ENCODE measurements around the gene ANAPC16.
"Not testable (repeated sequence)": the region's sequence is repeated elsewhere in the genome, so short reads cannot be mapped to it uniquely, and the experiment has no call there.

The ANAPC16 gene

GRCh38 chr10:72243822-72244437 lies 28.1 kb downstream of the ANAPC16 start:
- no peak for DNase-seq (ENCODE audit: low spot score)

GRCh38 chr10:72244573-72245038 lies 28.8 kb downstream of the ANAPC16 start:
- no peak for DNase-seq (ENCODE audit: low spot score)

DNA sequence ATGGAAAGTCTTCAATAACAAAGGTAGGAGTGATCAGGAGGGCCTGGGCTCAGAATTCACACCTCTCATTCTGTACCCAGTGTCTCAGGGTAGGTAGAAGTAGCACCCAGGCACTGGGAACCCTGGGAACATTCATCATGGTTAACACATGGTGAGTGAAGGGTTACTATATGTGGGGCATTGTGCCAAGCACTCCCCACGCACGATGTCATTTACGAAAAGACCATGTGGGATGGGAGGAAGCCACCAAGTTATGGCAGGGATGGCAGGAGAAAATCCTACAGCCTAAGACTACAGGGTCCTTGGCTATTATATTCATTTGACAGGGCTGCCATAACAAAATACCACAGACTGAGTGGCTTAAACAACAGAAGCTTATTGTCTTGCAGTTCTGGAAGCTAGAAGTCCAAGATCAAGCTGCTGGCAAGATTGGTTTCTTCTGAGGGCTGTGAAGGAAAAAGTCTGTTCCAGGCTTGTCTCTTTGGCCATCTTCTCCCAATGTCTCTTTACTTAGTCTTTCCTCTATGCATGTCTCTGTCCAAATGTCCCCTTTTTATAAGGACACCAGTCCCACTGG lies 30.2 kb downstream of the ANAPC16 start:
- DNase-seq (ENCODE audit: low spot score): no peak

- peak; percentile 81 for DNase-seq (ENCODE audit: low spot score)
Observed at GRCh38 chr10:72248468-72249151, 32.8 kb downstream of the ANAPC16 start.

GRCh38 chr10:72249176-72249862 lies 33.5 kb downstream of the ANAPC16 start:
- not testable (repeated sequence) for DNase-seq (ENCODE audit: low spot score)

DNA sequence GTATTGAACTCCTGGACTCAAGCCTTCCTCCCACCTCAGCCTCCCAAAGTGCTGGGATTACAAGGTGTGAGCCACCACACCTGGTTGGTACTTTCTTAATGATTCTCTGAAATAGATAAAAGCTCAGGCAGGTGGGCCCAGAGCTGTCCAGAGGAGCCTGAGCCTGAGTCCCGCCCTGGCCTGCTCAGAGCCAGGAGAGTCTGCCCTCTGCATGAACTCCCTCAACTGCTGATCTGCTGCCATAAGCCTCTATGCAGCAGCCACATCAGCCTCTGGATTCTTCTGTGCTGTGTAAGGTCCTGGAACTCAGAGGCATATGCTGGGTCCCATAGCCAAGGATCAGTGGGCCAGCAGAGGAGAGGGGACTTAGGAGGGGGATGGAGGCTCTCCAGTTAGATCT lies 34.9 kb downstream of the ANAPC16 start:
- peak; percentile 84 for DNase-seq (ENCODE audit: low spot score)

DNA sequence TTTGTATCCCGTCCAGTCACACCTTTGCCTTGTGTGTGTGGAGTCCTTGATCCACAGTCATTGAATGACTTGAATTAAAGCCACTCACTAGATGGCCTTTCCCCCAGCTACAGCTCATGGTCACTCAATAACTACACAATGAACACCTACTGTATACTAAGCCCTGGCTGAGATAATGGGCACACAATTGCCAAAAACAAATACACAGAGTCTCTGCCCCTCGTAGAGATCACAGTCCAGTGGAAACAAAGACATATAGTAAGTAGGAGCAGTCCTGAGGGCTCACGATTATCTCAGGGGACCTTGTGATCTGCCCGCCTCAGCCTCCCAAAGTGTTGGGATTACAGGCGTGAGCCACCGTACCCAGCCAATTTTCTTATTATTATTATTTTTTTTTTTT lies 35.8 kb downstream of the ANAPC16 start:
- no peak for DNase-seq (ENCODE audit: low spot score)

GRCh38 chr10:72252972-72253371 lies 37.2 kb downstream of the ANAPC16 start:
- DNase-seq (ENCODE audit: low spot score): no peak

DNA sequence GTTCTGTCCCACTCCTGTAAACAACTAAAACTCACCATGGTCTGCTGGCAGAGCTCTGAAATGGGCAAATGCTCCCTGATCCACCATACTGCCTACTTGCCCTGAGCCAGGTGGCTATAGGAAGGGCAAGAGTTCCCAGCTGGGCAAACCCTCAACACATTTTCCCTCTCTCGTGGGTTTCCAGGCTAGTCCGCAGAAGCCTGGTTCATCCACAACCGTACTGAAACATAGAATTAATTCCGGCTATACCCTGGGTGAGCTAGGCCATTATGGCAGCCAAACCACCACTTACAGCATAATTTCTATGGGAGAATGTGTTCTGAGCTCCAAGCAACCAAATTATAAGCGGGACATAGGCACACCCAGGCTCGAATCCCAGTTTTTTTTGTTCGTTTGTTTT lies 37.8 kb downstream of the ANAPC16 start:
- DNase-seq (ENCODE audit: low spot score): no peak

DNA sequence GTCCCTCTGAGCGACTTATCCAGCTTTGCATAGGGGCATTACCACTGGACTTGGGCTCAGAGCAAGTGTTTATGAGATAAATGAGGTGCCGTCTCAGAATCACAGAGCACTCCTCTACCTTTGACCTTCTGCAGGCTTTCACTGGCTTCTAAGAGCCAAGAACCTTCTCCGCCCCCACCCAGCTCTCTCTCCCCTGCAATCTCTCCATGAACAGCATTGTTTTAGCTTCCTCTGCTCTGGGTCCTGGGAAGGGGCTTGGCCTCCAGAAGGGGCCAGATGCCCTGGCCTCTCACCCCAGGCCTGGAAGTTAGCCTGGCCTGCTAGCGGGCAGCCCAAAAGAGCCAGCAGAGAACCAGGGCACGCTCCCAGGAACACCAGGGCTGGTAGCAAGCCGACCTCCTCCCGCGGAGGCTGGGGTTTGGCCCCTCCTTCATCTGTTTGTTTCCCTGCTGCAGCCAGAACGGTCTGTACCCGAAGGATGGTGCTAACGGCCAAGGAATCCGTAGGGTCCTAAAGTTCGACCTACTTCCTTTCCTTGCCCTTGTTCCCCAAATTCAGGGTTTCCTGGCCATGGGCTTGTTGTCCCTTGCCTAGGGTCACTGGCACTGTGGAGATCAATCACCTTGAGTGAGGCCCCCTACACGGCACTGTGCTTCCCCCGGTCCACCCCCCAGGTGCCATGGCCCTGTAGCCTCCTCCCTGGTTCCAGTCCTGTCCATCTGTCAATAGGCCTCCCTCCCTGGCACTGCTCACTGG lies 39.2 kb downstream of the ANAPC16 start:
- peak; percentile 85 for DNase-seq (ENCODE audit: low spot score)

DNA sequence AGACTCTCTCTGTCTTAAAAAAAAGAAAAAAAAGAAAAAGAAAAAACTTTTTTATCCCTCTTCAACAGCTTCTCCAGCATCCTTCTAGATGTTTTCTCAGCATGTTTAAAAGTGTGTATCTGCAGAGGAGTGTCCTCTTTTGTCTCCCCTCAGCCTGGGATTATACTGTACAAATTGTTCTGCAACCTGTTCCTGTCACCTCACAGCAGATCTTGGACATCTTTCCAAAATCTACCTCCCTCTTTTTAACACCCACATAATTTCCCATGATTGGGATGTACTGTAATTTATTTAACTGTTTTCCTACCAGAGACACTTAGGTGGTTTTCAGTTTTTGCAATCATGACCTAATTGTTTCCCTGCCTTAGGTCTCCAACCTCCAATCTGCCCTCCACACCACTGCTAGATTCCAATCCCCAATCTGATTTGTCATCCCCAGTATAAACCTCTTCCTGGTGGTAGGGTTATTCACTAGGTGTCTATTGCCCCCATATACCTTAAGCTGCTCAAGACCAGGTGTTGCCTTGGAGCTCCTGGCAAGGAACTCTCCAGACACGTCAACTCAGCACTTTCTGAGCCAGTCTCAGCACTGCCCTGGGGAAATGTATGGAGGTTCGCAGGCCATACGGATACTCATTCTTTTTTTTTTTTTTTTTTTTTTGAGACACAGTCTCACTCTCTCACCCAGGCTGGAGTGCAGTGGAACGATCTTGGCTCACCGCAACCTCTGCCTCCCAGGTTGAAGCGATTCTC lies 40.3 kb downstream of the ANAPC16 start:
- DNase-seq (ENCODE audit: low spot score): no peak

GRCh38 chr10:72257051-72257892 lies 41.5 kb downstream of the ANAPC16 start:
- DNase-seq (ENCODE audit: low spot score): no peak

- no peak for DNase-seq (ENCODE audit: low spot score)
Observed at GRCh38 chr10:72258617-72259016, 42.8 kb downstream of the ANAPC16 start.

DNA sequence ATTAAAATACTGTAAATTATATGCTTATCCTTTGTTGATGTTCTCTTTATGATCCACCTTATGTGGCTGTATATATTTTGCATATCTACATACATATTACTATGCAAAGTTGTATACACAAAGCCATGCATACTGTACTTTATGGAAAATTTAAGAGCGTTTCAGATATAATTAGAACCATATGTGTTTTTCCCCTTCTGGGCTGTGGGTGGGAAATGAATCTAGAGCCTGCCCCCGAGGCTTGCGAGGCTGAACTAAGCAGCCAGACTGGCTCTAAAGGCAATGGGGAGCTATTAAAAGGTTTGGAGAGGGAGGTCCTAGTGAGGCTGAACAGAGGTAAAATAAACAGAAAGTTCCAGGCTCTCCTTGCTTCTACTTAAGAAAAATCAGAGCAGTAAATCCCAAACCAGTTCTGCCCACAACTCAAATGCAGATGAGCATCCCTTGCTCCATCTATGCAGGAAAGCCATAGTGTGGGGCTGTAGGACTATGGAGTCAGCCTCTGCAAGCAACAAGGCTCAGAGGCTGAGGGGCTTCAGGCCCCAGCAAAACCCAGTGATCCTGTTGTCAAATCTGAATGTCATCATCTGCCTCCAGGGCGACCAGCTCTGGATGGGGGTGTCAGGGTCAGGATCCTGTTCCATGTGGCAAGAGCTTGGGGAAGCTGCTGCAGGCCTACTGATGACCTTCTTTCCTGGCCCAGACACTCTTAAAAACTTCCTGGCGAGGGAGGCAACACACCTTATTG lies 43.9 kb downstream of the ANAPC16 start:
- no peak for DNase-seq (ENCODE audit: low spot score)

- DNase-seq (ENCODE audit: low spot score): peak; percentile 95
Observed at GRCh38 chr10:72260239-72260975, 44.6 kb downstream of the ANAPC16 start.

DNA sequence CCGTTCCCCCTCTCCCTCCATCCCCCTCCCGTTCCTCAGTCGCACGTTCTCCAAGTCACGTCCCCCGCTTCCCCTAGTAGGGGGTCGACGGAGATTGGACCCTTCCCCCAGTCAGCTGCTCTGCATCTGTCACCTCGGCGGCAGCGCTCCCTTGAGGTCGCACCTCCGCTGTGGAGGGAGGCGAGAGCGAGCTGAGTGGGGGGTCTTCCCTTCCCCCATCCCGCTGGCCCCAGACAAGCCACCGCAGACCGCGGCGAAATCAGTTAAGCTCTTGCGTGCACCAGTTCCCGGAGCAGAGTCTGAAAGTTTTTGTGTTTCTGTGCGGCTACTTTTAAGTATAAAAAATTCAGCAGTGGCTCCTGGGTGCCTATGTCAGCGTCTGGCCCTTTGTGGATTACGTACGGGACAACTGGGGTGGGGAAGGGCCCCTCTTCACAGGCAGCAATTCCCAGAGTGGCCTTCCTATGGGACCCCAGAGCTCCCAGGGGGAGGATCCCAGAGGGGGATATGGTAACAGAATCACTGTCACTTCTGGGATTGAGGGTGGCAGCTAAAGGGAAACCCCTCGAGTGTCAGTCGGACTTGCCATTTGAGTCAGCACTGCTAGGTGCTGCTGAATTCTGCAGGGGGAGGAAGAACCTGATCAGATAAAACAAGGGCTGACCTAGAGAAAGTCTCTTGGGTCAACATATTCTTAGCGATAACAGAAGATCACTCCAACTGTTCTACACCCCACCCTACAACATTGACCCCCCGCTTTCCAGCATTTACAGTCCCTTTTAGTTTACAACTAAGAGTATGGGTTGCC lies 45.4 kb downstream of the ANAPC16 start:
- no peak for DNase-seq (ENCODE audit: low spot score)

DNA sequence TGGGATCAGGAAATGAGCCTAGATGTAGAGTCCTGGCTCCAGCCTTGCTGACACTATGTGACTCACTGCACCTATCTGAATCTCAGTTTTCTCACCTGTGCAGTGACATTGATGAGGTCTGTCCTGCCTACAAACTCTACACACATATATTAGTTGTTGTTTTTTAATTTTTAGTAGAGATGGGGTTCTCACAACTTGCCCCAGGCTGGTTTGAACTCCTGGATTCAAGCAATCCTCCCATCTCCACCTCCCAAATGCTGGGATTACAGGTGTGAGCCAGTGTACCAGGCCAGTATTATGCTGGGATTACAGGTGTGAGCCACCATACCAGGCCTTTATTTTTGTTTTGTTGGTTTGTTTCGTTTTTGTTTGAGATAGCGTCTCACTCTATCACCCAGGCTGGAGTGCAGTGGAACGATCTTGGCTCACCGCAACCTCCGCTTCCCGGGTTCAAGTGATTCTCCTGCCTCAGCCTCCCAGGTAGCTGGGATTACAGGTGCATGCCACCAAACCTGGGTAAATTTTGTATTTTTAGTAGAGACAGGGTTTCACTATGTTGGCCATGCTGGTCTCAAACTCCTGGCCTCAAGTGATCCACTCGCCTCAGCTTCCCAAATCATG lies 46.1 kb downstream of the ANAPC16 start:
- DNase-seq (ENCODE audit: low spot score): no peak
